ENCODE measurements around the gene CFAP46.

Gene CFAP46

DNA sequence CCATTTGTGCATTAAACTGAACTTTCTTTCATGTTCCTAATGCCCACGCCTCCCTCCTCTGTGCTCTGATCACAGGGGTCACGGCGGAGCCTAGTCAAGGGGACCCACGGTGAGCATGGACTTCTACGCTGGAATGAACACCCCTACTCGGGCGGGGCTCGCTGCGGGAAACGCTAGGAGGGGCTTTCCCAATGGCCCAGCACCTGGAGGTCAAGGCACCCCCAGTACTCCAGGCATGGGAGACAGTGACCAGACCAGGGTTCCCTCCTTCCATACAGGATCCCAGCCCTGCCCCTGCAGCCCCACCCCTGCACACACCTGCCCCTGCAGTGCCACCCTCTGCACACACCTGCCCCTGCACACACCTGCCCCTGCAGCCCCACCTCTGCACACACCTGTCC, 129.4 kb downstream of the CFAP46 start:
- TF ChIP-seq, protein P1, sequence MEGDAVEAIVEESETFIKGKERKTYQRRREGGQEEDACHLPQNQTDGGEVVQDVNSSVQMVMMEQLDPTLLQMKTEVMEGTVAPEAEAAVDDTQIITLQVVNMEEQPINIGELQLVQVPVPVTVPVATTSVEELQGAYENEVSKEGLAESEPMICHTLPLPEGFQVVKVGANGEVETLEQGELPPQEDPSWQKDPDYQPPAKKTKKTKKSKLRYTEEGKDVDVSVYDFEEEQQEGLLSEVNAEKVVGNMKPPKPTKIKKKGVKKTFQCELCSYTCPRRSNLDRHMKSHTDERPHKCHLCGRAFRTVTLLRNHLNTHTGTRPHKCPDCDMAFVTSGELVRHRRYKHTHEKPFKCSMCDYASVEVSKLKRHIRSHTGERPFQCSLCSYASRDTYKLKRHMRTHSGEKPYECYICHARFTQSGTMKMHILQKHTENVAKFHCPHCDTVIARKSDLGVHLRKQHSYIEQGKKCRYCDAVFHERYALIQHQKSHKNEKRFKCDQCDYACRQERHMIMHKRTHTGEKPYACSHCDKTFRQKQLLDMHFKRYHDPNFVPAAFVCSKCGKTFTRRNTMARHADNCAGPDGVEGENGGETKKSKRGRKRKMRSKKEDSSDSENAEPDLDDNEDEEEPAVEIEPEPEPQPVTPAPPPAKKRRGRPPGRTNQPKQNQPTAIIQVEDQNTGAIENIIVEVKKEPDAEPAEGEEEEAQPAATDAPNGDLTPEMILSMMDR (IDR thresholded peaks at IDR 0.05; ENCODE audit: control insufficient read depth, extremely low read depth, insufficient read depth) = no peak
- H3K4me3 ChIP-seq (ENCODE audit: low read depth, low read length) = no peak overlapping the region
- DNase-seq (ENCODE audit: low read depth) = no peak

DNA sequence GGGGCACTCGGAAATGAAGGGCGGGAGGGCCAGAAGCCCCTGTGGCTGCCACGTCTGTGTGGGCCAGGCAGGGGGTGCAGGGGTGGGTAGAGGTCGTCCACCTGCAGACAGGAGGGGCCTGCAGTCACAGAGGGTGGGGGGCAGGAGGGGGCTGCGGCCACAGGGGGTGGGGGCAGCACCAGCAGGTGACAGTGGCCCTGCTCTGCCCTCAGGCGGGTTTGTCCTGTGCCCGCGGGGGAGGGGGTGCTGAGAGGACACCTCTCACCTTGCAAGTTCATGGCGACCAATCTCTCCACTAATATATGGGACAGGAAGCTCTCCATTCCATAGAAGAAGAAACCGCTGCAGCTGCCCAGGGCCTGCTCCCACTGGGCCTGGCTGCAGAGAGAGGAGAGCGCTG, 129.8 kb downstream of the CFAP46 start:
- TF ChIP-seq, protein P1 (IDR thresholded peaks at IDR 0.05; ENCODE audit: control insufficient read depth, extremely low read depth, insufficient read depth) = no peak
- H3K4me3 ChIP-seq (ENCODE audit: low read depth, low read length) = no peak overlapping the region
- no peak for DNase-seq (ENCODE audit: low read depth)

DNA sequence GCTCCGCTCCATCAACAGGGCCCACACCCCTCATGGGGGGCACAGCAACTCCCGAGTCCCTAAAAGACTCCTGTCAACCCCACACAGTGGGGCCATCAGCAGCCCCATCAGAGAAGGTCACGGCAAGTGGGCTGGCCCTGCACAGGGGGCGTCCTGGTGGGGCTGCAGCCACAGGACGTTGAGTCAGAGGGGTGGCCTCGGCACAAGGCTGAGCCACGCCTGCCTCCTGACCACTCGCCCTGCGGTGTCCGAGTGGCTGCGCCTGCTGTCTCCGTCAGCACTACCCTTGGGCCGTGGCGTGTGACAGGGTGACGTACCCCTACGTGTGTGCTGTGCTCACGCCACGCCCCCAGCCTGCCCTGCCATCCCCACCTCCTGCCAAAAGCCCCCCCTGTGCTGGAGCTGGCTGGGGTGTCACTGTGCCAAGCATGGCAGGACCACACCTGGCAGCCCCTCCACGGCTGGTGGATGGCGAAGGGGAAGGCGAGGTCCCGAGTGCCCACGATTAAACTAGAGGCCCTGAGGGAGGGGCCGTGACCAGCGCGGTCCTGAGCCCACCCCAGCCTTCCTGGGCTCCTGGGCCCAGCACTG, 130.4 kb downstream of the CFAP46 start:
- no peak overlapping the region for H3K4me3 ChIP-seq (ENCODE audit: low read depth, low read length)
- TF ChIP-seq, protein P1 (IDR thresholded peaks at IDR 0.05; ENCODE audit: control insufficient read depth, extremely low read depth, insufficient read depth) = no peak
- DNase-seq (ENCODE audit: low read depth) = no peak

DNA sequence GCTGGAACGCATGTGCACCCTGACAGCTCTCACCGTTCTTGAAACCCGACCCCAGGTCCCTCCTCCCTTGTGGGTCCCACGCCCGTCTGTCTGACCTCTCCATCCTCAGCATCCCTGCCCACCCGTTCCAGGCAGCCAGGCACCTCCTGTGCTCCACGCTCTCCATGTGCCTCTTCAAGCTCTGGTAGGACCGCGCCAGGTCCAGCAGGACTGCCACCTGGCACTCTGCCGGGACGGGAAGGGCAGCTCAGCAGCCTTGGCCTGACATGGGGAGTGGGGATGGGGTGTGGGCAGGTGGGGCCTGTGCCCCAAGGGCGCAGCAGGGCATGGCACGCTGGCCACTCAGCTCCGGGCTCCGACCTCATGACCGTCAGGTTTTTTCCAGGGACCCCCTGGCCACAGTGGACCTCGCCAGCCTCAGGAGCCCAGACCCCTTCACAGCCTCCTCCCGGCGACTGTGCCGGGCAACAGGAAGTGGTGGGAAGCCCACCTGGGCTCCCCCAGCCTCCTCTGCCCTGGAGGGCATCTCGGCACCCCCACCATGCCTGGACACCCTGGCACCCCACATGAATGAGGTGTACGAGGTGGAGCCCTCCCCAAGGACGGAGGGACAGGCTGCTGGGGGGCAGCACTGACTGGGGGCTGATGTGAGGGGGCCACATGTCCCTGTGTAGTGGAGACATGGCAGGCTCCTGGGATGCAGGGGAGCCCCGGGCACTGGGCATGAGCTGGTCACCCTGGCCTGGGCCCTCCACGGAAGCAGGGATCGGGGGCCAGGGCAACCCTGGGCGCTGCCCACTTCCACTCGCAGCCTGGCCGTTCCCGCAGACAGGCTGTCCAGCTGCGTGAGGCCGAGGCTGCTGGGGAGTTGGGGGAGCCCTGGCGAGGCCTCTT, 131.3 kb downstream of the CFAP46 start:
- H3K4me3 ChIP-seq (ENCODE audit: low read depth, low read length) = no peak overlapping the region
- TF ChIP-seq, protein P1 (IDR thresholded peaks at IDR 0.05; ENCODE audit: control insufficient read depth, extremely low read depth, insufficient read depth) = no peak
- no peak for DNase-seq (ENCODE audit: low read depth)

DNA sequence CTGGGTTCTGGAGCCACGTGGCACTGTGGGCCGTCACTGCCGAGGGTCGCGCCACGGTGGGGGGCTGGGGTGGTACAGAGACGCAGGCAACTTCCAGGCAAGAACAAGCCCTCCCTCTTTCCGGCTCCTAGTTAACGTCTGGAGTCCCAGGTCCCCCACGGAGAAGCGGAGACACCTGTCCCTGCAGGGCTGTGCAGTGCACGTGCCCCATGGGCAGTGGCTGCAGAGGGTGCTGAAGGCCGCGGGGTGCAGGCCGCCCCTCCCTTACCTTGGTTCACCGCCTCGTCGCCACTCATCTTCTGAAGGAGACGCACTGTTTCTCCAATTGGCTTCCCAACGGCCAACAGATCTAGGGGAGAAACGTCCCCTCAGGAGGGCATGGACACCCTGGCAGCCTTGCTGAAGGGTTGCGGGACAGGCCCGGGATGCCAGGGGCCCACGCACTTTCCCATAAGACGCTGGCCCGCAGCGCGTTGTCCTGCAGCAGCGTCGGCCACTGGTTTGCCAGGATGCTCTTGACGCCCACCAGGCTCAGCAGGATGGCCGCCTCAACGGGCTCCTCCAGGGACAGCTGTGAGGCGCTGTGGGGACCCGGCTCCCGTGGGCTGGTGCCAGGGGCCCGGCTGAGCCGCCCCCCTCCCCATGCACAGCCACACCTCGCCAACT, 132.1 kb downstream of the CFAP46 start:
- no peak overlapping the region for H3K4me3 ChIP-seq (ENCODE audit: low read depth, low read length)
- TF ChIP-seq, protein P1 (IDR thresholded peaks at IDR 0.05; ENCODE audit: control insufficient read depth, extremely low read depth, insufficient read depth) = no peak
- DNase-seq (ENCODE audit: low read depth) = no peak

GRCh38 chr10:132809232-132810140, 132.9 kb downstream of the CFAP46 start:
- TF ChIP-seq, protein P1 (IDR thresholded peaks at IDR 0.05; ENCODE audit: control insufficient read depth, extremely low read depth, insufficient read depth) = no peak
- no peak for DNase-seq (ENCODE audit: low read depth)
- H3K4me3 ChIP-seq (ENCODE audit: low read depth, low read length) = no peak overlapping the region

All from LNCaP clone FGC (cell line).